Kidney glomerular epithelial cell (primary cell): Measurements from ENCODE around the gene OTUD5.

Experiments
- DNase-seq: peaks from one replicate; lab custom pipeline; 2025; lab: John Stamatoyannopoulos, UW

The OTUD5 gene

DNA sequence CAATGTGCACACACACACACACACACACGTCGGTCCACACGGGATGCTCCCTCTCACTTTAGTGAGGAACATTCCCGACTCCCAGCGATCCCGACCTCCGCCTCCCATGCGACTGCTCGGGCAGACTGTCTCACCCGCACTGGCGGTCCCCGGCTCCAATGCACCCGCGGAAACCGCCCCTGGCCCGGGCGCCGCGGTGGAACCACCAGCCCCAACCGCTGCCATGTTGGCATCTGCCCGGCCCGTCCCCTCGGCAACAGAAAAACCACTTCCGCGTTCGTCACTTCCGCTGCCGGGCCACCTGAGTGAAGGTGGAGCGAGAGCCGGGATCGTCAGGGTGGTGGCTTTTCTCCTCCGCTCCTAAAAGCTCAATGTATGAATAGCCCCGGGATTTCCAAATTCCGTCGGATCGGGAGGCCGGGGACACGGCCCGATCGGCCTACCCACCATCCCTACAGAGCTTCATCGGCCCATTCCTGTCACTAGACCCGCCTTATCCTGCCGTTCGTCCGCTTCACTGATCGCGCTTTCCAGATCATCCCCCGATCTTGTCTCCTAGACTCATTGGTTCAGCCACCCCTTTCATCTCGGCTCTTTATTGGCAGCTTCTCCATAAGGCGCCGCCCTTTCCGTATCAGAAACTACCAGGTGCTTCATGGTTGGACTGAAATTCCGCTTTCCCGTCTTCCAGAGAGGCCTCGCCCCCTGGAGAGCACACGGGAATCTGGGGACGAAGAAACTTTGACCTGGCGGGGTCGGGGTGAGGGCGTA, 45.8 kb downstream of the OTUD5 start, which contains the start of gene SLC35A2:
TSS of gene SLC35A2 (minus strand) at position 235 of the 771 bp plus-strand sequence. CDS start at position 225, 10 bp downstream.
- DNase-seq: peak; percentile 75

DNA sequence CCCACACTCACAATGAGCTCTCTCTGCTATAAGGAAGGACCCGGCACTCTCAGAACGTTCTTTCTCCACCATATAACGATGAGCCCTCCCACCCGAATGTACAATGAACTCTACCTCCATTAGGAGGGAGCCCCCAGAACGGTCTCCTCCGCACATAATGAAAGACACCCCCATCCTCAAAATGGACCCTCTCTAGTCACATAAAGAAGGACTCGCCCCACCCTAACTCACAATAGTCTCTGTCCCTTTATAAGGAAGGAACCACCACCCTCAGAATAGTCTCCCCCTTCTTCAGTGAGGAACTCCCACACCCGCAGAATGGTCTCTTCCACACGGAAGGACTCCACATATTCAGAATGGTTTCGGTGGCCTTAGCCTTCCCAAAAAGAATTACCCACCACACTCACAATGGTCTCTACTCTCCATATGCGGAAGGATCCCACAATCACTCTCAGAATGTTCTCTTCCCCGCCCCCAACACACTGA, 46.4 kb downstream of the OTUD5 start:
- DNase-seq: no peak

GRCh38 chrX:48909703-48910294, 47.6 kb downstream of the OTUD5 start:
- no peak for DNase-seq

DNA sequence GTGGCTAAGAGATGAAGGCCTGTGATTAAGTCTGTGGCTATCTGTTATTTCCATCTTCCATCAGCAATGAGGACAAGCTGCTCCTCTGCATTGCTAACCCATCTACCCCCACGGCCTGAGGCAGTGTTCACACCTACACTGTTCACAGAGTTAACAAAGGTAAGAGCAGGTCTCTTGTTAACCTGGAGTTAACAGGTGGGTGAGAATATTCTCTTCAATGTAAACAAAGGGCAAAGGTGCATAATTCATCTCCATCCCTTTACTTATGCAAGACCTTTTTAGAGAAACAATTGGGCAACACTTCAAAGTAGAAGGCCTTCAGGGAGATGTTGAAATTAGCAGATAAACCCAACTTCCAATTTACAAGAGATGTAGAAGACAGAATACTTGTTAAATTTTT, 48.8 kb downstream of the OTUD5 start:
- no peak for DNase-seq

GRCh38 chrX:48905090-48905790, 52.2 kb downstream of the OTUD5 start:
- DNase-seq: no peak

- DNase-seq: no peak
Measured at GRCh38 chrX:48904626-48905025, 52.8 kb downstream of the OTUD5 start.

DNA sequence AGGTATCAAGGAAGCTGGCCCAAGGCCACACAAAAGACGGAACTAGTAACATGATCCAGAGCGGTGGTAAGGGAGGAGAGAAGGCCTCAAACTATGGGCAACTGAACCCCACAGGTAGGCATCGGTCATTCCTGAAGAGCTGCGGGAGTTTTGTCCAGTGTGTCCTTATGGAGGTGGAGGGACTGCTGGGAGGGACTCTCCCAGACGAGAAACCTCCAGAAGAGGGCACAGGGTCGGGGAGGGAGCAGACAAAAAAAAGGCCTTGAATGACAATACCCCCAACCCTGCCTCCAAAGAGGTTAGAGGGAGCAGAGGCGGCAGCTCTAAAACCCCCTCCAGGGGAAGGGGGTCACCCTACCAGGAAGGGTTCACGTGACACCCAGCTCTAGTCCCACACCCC, 53.2 kb downstream of the OTUD5 start:
- DNase-seq: no peak

- DNase-seq: no peak
Measured at GRCh38 chrX:48903290-48903689, 54.1 kb downstream of the OTUD5 start.

GRCh38 chrX:48902776-48903175, 54.6 kb downstream of the OTUD5 start:
- no peak for DNase-seq

- no peak for DNase-seq
Measured at GRCh38 chrX:48902135-48902534, 55.3 kb downstream of the OTUD5 start.

DNA sequence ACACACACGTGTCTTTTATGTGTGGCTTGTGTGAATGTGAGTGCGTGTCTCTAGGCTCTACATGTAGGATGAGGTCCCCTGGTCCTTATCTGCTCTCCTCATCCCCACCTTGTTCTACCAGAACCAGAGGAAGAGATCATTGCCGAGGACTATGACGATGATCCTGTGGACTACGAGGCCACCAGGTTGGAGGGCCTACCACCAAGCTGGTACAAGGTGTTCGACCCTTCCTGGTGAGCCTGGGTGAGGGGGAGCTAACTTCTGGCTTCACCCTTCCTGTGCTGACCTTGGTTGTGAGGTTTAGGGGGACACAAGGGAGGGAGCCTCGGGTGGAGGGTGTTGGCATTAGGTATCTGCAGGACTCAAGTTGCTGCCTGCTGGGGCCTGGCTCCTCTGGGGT, 56.3 kb downstream of the OTUD5 start:
- DNase-seq: no peak

DNA sequence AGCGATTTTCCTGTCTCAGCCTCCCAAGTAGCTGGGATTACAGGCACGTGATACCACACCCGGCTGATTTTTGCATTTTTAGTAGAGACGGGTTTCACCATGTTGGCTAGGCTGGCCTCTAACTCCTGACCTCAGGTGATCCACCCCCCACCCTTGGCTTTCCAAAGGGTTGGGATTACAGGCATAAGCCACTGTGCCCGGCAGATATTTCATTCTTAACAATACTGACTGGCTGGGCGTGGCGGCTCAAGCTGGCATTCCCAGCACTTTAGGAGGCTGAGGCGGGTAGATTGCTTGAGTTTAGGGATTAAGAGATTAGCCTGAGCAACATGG, 58.4 kb downstream of the OTUD5 start:
- no peak for DNase-seq

- DNase-seq: peak; percentile 73
Measured at GRCh38 chrX:48897625-48898306, 59.6 kb downstream of the OTUD5 start, which contains the start of the genes PQBP1 and TIMM17B. Gene PQBP1 (plus strand): TSS chrX:48897930. CDS start chrX:48898510, 580 bp downstream. Gene TIMM17B (minus strand): TSS chrX:48897768. CDS start chrX:48897749, 19 bp downstream.

DNA sequence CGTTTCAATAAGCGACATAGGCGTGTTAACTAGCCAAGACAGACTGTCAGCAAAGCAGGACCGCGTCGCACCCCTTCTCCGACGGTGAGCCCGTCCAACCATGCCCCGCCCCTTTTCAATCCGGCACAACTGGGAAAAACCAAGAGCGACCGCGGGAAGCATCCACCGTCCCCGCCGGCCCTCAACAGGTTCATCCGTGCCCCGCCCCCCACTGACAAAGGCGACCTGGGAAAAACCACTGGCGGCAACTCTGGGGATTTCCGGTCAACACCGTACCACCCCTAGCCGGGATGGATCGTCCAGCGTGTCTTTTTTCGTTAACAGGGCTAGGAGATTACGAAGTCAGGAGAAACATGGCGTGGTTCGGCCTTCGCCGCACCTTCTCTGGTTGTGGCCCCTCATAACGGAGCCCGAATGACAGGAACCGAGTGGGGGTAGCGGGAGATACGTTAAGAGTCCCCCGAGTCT, 60.2 kb downstream of the OTUD5 start:
- peak; percentile 27 for DNase-seq

GRCh38 chrX:48896611-48897011, 60.8 kb downstream of the OTUD5 start:
- no peak for DNase-seq

GRCh38 chrX:48894891-48895290, 62.5 kb downstream of the OTUD5 start:
- no peak for DNase-seq

- DNase-seq: no peak
Measured at GRCh38 chrX:48893556-48894348, 63.7 kb downstream of the OTUD5 start.

GRCh38 chrX:48892896-48893295, 64.5 kb downstream of the OTUD5 start:
- no peak for DNase-seq

- peak; percentile 59 for DNase-seq
Measured at GRCh38 chrX:48891402-48892288, 65.8 kb downstream of the OTUD5 start.

DNA sequence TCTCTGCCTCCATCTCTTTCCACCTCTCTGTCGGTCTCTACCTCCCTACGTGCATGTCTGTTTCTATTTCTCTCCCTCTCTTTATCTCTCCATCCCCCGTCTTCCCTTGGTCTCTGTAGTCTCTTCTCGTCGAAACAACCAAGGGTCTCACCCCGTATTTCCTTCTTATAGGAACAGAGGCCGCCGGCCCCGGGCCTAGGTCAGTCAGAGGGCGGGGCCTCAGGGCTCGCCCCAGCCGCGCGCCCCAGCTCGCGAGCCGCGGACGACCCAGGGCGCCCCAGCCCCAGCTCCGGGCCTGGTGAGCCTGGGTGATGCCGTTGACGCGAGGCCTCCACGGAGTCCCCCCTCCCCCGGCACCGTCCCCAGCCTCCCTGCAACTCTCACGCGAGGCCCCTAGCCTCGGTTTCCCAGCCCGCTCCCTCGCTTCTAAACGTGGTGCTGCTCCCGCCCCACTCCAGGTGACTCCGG, 66.4 kb downstream of the OTUD5 start:
- no peak for DNase-seq
